NCI-H446 (cell line): ENCODE data around the gene SIDT1.

ENCODE experiments used
- DNase-seq, 2 experiments: peaks; one replicate each; lab custom pipeline; 2025; lab: John Stamatoyannopoulos, UW

SIDT1 gene

DNA sequence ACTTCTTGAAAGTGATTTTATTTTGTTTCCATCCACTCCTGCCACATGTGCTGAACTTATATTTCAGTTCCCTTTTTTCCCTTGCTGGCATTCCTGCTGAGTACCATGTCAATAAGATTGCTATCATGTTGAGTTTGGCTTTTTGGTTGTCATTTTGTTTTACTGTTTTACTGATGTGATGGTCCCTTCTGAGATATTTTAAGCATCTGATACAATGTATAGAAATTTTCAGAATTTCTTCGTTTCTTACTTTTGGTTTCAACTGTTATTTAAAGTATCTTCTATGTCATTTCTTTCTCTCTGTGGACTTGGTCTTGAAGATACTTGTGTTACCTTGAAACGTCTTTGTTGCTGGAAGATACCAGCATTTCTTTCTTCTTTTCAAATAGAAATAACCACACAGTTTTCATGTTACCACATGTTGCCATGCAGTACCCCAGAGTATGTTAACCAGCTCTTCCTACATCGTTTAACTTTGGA lies 14.1 kb downstream of the SIDT1 start:
- no peak for DNase-seq

GRCh38 chr3:113548501-113548900 lies 16.1 kb downstream of the SIDT1 start:
- DNase-seq = no peak

GRCh38 chr3:113551820-113552219 lies 19.5 kb downstream of the SIDT1 start:
- DNase-seq = no peak

- no peak for DNase-seq
These were observed 20.5 kb downstream of the SIDT1 start for GRCh38 chr3:113552851-113553250.

DNA sequence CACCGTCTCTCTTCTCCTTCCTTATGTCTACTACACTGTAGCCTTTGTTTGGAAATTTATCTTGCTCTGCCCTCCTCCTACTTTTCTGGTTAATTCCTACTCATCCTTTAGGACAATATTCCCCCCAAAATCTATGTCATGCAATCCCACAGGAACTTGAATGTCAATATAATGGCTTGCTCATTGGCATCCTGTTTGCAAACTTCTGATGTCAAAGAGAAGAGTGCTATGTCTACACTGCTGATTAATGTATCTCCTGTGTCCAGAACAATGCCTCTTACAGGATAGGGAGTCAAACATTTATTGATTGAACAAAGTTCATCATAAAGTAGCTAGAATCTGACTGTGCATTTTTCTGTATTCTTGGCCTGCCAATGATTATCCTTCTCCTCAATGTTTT lies 22.8 kb downstream of the SIDT1 start:
- no peak for DNase-seq

GRCh38 chr3:113556316-113556945 lies 24.1 kb downstream of the SIDT1 start:
- no peak for DNase-seq

DNA sequence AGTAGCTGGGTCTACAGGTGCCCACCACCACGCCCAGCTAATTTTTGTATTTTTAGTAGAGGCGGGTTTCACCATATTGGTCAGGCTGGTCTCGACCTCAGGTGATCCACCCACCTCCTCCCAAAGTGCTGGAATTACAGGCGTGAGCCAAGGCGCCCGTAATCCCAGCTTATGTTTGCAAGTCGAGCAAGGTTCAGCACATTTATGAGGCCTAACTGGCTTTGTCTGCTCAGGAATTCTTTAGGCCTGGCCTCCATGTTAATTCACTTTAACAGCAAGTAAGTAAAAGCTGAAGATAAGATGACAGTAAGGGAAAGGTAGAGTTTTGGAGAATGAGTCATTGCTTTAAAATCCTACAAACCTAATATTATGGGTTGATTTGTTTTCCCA lies 24.6 kb downstream of the SIDT1 start:
- no peak for DNase-seq

- no peak for DNase-seq
These were observed 25.0 kb downstream of the SIDT1 start for GRCh38 chr3:113557374-113557773.

DNA sequence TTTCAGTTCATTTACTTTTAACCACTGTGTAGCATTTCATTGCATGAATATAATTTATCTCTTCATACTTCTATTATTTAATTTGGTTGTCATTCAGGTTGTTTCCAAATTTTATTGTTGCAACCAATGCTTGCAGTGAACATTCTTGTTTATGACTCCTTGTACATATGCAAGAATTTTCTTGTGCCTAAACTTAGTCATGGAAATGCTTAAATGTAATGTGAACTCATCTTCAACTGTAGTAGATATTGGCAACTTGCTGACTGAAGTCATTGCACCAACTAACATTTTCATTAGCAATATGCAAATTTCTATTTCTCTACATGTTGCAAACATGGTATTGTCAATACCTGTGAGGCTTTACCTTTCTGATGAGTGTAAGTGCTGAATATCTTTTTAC lies 26.7 kb downstream of the SIDT1 start:
- DNase-seq = no peak

DNA sequence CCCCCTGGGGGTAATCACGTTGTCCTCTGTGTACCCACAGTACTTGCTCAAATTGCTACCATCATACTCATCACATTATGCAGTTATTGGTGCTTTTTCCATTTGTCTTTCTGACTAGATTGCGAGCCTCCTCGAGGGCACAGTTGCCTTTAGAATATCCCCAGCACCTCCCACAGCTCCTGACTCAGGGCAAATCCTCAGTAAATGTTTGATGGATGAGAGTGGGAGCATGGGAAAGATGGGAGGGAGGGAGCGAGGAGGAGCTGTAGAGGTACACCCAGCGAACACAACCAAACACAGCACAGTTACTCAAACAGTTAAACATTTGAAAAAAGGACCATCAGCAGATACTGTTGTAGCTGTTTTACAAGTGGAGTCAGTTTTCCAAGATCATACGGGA lies 27.9 kb downstream of the SIDT1 start:
- no peak for DNase-seq

GRCh38 chr3:113560831-113561623 lies 28.7 kb downstream of the SIDT1 start:
- DNase-seq = peak in 1 of 2 experiments; percentile 6

- DNase-seq = peak; percentile 12 to 37
These were observed 33.2 kb downstream of the SIDT1 start for GRCh38 chr3:113565555-113565954.

DNA sequence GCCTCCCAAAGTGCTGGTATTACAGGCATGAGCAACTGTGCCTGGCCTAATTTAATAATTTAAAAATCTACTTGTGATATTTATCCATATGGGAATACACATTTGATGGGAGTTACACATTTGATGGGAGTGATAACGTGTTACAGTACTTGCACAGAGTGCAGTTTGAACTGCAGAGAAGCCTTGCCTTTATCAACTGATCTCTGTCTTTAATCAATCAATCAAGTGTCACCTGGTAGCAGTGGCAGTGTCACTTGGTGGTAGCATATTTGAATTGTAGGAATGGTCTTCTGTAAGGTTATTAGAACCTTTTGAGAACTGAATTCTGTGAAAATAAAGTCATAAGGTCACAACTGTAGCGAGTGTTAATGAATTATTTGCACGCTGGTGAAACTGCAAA lies 37.8 kb downstream of the SIDT1 start:
- no peak for DNase-seq

- no peak for DNase-seq
These were observed 39.0 kb downstream of the SIDT1 start for GRCh38 chr3:113571360-113571759.

DNA sequence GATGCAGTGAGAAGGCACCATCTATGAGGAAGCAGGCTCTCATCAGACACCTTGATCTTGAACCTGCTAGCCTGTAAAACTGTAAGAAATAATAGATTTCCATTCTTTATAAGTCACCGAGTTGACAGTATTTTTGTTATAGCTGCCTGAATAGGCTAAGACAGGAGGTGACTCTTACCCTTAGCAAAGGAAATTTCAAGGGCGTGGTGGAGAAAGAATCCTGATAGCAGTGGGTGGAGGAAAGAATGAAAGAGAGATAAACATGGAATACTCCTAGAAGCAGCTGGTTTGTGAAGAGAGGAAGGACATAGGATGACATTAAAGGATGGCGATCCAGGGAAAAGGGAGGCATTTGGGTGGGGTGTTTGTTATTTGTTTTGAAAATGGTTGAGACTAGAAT lies 41.4 kb downstream of the SIDT1 start:
- no peak for DNase-seq

DNA sequence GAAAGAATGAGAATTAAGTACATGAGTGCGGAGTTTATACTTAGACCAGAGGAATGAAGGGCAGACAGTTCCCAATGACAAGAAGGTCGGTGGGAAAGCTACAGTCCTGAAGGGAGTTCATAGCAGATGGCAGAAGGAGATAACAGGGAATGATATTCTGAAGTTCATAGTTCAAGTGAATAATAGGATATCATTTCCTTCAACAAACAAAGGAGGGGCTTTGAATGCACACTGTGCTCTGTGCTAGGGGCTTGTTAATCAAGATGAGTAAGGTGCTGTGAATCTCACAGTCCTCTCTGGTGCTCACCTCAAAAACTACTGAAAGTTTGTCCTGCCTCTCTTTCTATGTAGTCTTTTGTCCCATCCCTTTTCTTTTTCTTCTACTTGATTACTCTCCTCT lies 41.9 kb downstream of the SIDT1 start:
- no peak for DNase-seq

DNA sequence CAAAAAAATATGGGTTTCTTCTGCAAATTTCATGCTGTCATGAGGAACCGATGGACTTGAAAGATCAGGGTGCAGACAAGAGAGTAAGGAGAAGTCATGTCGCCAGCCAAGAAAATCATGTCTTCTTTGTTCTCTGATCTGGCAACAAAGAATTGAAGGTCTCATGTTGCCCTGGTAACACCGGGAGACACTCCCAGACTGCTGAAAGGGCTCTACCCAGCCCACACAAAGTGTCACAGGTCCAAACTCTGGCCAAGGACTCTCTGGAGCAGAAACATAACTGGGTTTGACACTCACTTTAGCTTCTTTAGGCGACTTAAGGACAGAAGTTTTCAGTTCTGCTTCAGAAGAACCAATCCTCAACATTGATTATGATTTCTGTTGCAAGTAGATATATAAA lies 42.9 kb downstream of the SIDT1 start:
- DNase-seq = peak; percentile 15 to 62

- no peak for DNase-seq
These were observed 52.9 kb downstream of the SIDT1 start for GRCh38 chr3:113585228-113585627.

GRCh38 chr3:113585720-113586119 lies 53.4 kb downstream of the SIDT1 start:
- DNase-seq = no peak

DNA sequence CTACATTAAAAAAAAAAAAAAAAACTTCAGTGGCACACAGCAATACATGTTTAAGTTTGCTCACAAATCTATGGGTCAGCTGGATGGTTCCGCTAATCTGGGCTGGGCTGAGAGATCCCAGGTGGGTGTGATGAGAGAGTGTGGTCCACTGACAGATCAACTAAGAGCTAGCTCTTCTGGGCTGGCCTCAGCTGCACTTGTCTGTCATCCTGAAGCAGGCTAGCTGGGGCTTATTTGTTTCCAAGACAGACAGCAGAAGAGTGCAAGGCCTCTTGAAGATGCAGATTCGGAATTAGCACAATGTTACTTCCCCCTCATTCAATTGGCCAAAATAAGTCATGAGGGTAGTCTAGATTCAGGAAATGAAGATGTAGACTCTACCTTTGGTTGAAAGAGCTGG lies 56.5 kb downstream of the SIDT1 start:
- no peak for DNase-seq

DNA sequence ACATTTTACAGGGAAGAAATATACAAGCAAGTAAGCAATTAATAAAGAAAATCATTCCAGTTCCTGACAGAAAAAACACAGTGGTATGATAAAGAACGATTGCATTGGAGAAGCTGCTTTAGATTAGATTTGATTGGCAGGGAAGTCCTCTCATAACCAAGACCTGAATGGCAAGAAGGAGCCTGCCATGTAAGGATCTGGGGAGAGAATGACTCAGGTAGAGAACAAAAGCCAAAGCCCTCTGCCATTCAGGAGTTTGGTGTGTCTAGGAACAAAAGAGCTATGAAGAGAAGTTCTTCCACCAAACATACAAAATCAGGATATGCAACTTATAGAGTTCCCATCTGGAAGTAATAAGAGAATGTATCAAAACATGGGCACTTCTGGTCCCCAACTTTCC lies 57.6 kb downstream of the SIDT1 start:
- DNase-seq = no peak

DNA sequence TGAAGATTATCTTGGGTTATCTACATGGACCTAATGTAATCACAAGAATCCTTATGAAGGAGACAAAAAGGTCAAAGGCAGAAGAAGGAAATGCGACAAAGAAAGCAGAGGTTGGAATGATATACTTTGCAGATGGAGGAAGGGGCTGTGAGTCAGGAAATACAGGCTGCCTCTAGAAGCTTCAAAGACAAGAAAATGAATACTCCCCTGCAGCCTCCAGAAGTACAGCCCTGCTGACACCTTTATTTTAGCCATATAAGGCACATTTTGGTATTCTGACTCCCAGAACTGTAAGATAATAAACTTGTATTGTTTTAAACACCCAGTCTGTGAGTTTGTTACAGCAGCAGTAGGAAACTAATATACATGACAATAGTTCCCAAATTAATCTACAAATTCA lies 58.6 kb downstream of the SIDT1 start:
- DNase-seq = no peak

DNA sequence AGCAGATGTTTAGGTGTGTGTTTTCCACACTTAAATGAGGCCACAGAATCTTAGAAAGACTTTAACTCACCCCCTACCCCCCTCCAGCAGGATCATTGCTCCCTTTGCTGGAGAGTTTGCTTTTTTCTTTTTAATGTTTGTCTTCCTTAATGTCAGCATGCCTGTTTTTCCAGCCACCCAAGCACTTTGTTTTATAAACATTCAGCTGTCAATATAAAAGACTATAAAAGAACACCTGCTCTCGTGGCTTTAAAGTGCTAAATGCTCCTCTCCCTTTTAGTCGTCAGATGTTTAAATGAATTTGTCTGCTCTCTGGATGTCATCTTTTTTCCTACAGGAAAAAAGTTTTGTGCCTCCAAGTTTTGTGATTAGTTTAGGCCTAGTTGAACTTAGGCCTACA lies 61.7 kb downstream of the SIDT1 start:
- DNase-seq = no peak
